Stimulated activated CD4-positive, alpha-beta T cell treated with anti-CD3 and anti-CD28 coated beads, Interleukin-2, amount 100 ng/mL, for 4 hours (primary cell): ENCODE measurements around the gene PLXNA2.

Experiments used
- DNase-seq: peaks from one replicate; pipeline ENCODE4 v3.0.0-alpha.2; 2020; ENCODE audit warnings: low read depth

PLXNA2 gene

DNA sequence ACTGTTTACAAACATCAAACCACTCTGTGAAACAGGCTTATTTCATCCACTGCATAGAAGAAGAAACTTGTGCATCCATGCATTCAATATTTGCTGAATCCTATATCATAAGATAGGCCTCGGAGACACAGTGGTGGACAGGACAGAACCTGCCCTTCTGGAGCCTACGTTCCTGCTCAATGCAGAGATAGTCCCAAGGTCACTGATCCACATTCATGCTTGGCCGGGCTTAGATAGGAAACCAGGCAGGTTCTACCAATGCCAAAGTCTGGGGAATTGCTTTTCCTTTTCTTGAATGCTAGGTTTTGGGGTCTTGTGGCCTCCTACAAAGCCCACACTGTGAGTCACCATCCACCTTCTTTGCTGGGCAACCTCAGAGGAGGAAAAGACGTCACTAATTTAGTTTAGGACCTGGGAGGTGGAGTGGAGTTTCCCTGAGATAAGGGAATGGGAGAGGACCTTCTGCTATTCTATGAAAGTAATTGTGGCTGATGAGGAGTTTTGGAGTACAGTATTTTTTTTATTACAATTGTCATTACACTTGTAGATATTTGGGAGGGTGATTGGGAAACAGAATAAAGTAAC is 233.6 kb downstream of the PLXNA2 start:
- no peak for DNase-seq

DNA sequence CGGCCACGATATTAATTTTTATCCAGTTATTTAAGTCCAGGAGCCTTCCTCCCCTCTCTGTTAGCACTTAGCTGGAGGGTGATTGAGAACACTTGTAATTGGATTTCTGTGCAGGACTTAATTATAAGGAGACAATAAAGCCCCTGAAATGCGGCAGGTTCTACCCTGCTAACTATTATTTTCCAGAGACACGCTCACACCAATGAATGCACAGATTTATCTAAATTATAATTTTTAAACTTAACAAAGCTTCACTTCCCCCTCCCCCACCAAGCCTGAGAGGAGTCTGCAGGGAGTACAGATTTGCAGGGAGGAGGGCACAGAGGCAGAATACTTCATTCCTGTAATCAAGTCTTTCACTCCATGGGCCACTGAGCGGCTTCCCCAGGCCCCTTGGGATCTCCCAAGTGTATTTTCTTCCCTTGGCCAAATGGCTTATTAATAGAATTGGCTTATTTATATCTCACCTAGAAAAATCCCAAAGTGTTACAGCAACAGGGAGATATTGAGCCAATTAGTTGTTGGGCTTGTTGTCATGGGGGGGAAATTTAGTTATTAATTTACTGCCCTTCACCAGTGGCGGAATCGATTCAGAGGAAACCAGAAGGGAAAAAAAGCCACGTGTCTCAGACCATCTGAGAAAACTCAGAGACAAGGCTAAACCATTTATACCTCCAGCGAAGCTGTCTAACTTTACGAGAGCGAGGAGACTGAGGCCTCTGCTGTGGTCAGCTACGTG is 234.3 kb downstream of the PLXNA2 start:
- DNase-seq: no peak

DNA sequence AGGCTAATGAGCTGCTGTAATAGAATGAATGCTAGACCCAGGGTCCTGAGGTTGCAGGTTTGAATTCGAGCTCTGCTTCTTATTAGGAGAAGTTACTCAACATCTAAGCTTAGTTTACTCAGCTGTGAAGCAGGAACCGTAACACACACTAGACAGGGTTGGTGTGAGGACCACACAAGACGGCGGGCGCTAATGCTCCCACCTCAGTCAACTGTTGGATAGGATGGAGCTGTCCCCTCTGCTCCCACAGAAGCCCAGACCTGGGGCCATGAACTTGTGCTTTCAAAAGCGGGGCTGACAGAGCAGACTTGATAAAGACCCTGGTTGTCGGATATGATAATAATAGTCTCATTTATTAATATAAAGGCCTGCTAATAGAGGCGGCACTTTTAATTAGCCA is 234.9 kb downstream of the PLXNA2 start:
- no peak for DNase-seq

DNA sequence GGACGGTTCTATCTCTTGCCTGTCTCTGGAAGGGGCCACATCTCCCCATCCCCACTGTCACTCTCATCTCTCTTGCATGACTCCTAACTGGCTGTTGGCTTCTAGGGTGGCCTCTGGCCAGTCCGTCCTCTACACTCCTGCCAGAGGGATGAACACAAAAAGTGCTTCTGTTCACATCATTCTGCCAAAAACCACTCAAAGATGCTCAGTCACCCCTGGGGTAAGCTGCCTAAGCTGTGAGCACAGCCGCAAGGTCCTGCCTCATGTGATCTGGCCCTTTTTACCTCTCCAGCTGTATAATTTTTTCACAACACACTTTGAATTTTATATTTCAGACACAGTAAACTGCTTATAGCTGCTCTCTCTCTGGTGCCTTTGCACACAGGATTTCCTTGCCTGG is 235.7 kb downstream of the PLXNA2 start:
- DNase-seq: no peak

DNA sequence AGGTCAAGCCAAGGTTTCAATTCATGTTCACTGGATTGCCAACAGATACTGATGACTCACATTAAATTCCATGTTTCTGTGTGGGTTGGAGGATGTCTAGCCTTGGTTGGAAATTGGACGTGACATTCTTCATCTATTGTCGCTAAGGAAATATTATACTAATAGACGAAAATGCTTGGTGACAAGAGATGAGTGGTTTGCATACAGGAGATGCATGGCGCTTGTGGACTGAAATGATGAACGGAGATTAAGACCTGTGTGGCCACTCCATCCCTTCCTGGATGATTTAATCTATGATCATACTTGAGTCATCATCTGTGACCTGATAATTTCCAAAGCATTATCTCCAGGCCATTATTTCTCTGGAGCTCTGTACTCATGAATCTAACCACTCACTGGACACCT is 236.2 kb downstream of the PLXNA2 start:
- DNase-seq: no peak

DNA sequence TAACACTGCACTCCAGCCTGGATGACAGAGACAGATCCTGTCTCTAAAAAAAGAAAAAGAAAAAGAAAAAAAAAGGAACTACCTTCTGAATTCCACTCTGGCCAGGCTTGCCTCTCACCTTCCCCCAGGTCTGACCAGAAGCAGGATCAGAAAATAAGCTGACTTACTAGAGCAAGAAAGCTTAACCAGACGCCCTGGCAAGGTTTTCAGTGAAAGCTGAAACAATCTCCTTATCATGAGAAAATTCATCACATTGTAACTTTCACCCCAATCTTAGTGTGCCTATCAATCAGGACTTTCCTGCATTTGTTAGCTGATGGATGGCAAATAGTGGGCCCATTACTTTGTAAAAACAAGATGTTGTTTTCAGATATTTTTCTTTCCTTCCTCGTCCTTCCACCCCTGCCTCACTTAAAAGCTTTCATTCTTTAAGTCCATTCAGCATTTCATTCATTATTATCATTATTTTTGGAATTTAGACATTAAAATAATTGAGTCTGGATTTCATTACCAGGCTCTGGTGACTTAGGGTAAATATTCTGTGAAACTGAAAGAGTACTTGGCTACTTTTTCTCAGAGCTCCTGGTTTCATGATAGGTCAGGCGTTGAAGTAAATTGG is 236.8 kb downstream of the PLXNA2 start:
- no peak for DNase-seq

DNA sequence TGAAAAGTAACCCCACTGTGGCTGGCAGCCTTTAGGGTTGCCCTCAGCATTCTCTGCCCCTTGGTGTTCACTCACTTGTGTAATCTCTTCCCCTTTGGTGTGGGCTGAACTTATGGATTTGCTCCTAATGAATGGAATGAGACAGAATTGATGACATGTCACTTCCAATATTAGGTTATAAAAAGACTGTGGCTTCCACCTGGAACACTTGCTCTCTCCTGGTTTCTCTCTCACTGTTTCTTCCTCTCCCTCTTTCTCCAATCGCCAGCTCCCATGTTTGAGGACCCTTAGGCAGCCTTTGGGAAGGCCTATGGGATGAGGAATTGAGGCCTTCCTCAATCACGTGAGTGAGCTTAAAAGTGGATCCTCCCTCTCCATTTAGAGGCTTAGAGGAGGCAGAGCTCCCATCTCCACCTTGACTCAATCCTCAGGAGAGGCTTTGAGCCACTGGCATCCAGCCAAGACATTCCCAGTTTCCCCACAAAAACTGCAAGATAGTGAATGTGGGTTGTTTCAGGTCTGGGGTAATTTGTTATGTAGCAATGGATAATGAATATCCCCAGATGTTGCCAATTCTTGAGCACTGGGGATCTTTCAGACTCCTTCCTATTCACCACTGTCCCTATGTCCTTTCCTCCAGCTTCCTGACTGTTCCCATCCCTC is 237.8 kb downstream of the PLXNA2 start:
- no peak for DNase-seq

DNA sequence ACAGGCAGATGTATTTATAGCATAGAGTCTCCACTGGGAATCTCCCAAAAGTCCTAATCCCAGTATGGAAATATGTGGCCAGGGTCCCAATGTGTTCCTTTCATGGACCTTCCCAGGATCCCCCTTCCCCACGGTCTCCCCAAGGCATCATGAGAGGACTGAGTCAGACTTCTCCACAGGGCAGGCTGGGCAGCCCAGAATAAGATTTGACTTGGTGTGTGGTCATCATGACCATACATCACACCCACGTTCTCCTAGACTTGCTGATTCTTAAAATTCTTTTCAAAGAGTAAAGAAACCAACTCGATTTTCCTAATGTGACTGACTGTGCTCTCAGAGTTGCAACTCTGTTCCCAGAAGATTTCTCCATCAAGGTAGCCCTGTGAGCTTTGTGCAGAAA is 239.3 kb downstream of the PLXNA2 start:
- DNase-seq: no peak

DNA sequence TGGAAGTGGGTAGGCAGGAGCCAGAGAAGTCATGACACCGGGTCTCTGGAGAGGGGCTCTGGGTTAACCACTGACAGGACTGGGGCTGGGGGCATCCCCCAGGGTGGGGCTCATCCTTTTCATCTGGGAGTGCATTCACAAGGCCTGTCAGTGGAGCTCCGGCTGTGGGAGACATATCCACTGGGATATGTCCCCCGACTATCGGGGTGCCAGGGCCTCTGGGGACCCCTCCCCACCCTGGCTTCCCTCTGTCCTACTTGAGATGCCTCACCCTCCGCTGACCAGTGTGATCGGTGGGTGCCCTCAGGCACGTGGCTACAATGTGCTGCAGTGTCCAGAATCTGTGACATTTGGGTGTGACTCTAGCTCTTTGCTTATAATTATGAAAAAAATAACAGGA is 240.9 kb downstream of the PLXNA2 start:
- DNase-seq: no peak

DNA sequence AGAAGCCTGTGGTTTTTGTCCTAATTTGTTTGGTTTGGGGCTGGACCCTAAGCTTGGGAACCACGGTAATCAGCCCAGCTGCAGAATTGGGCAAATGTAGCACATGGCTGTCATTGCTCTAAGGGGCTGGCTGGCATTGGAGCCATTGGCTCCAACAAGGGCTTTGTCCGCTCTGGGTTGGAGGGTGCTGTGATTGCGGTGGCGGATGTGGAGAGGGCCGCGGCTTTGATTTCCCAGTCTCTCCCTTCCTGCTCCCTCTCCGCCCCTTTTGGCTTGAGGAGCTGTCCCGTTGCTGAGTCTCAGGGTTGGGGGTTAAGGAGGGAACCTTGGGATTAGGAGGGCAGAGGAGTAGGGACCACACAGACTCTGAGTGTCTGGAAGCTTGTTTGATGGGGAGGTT is 241.5 kb downstream of the PLXNA2 start:
- DNase-seq: no peak

DNA sequence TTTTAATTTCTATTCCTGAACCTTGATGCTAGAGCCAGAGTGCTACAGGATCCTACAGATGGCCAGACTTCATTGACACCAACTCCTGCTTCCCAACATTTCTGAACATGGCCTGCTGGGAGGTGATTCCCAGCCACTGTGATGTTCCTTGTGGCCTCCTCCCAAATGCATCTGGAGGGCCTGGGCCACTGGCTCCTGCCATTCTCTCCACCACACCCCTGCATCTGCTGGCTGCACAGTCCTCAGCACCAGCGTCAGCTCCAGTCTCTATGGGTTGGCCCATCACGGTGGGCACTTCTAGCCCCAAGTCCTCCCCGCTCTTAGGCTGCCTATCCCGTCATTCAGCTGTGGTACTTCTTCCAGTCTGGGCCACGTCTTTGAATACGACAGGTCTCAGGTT is 242.1 kb downstream of the PLXNA2 start:
- no peak for DNase-seq

DNA sequence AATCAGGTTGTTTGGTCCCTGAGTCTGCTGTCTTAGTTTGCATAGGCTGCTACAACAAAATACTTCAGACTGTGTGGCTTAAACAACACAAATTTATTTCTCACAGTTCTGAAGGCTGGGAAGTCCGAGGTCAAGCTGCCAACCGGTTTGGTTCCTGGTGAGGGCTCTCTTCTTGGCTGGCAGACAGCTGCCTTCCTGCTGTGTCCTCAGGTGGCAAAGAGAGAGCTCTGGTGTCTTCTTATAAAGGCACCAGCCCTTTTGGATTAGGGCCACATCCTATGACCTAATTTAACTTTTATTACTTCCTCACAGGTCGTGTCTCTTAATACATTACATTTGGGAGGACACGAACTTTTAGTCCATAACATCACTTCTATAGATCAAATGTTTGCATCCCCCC is 243.7 kb downstream of the PLXNA2 start:
- no peak for DNase-seq

DNA sequence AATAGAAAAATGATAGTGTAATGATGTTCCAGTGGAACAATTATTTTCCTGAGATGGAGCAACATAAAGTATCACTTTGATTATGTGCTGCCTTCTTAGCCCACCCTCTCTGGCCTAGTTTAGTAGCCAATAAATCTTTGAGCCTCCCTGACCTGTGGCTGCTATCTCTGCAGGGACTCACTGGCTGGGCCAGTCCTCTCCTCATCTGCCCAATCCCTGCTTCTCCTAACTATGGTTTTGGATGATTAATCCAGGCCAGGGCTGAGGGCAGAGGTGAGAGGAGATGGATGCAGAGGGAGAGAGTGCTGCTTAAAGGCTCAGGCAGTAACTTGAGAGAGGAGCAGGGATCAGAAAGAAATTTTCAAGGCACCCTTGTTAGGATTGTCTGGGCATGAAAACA is 244.2 kb downstream of the PLXNA2 start:
- DNase-seq: no peak

DNA sequence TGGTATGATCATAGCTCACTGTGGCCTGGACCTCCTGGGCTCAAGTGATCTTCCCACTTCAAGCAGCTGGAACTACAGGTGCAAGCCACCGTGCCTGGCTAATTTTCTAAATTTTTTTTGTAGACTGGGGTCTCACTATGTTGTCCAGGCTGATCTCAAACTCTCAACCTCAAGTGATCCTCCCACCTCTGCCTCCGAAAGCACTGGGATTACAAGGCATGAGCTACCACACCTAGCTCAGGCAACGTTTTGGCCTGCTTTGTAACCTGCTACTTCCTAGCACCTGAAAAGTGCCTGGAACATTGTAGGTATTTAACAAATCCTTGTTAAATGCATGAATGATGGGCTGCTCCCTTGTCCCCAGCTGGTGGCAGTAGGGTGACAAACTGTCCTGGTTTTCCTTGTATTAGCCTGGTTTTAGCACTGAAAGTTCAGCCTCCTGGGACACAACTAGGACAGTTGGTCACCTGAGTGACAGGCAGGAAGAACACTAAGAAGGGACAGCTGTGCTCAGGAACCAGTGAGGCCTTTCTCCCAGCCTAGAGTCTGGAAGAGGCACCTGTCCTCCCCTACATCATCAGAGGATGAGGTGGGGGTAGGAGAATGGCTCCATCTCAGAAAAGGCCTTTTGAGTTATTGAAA is 244.8 kb downstream of the PLXNA2 start:
- DNase-seq: no peak

DNA sequence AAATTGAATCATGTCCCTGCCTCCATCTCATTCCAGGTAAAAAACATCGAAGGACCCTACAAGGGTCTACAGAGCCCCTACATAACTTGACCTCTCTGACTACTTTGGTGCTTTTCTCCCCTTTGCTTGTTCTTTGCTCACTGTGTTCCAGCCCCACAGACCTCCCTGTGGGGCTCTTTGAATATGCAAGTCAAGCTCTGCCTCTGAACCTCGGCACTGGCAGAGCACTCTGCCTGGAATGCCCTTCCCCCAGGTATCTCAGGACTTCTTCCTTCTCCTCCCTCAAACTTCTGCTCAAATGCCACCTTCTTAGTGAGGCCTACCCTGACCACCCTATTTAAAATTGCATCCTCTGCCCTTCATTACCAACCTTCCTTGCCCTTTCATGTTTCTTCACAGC is 245.5 kb downstream of the PLXNA2 start:
- no peak for DNase-seq

DNA sequence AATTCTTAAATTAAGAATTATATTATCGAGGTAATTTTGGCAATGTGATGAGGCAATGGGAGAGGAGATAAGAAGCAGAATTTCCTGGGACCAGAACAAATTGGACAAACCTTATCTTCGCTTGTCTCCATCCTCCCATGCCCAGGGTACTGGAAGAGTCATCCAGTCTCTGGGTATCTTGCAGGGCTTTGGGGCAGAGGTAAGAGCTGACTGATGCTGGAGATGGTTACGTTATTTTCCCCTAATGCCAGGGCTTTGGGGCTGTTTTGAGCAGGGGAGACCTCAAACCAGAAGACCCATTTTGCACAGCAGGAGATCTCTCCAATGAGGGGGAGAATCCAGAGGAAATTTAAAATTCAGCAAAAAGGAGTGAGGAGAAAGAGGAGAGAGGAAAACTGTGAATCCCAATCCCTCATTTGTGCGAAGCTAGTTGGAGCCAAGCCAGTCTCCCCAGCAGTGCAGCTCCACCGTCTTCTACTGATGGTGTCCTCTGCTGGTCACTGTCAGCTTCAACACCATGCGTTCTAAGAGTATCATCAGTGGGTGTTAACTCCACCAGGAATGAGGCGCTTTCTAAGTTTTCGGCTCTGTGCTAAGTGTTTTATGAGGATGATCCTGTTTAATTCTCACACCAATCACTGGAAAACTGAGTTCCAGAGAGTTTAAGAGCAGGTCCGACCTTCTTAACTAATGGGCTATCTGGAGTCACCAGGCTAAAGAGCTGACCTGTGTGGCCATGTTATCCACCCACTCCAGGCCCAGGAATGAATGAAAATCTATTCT is 246.5 kb downstream of the PLXNA2 start:
- peak; percentile 9 for DNase-seq

DNA sequence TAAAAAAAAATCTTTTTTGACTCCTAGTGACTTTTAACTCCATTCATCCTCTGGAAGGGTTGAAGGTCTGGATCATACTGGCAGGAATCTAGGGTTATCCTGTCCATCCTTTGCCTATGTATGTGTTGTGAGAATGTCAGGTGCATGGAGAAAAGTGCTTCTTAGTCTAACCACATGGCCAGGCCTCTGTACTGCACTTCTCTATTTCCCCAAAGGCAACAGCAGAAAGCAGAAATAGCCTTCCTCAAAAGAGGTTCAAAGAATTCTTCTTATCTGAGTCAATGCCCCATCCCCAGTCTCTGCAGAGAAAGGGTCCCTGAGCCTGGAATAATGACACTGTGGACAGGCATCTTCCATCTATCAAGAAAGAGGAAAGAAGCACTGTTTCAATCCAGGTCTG is 247.5 kb downstream of the PLXNA2 start:
- no peak for DNase-seq

DNA sequence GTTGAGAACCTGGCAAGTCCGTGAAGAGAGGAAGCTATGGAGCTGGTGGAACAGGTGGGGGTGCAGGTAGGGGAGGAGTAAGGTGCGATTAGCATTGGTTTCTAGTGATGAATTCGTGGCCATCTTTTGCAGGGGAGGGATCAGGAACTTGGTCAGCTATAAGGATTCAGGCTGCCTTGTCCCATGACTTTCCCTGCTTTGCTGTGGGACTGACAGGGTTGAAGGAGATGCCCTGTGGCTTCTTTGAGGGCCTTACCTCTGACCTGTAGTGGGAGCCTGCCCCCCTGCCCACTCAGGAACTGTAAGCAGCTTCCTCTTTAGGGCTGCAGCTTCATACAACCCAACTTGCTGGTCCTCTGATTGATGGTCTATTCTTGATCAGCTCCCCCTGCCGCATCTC is 248.6 kb downstream of the PLXNA2 start:
- DNase-seq: no peak

DNA sequence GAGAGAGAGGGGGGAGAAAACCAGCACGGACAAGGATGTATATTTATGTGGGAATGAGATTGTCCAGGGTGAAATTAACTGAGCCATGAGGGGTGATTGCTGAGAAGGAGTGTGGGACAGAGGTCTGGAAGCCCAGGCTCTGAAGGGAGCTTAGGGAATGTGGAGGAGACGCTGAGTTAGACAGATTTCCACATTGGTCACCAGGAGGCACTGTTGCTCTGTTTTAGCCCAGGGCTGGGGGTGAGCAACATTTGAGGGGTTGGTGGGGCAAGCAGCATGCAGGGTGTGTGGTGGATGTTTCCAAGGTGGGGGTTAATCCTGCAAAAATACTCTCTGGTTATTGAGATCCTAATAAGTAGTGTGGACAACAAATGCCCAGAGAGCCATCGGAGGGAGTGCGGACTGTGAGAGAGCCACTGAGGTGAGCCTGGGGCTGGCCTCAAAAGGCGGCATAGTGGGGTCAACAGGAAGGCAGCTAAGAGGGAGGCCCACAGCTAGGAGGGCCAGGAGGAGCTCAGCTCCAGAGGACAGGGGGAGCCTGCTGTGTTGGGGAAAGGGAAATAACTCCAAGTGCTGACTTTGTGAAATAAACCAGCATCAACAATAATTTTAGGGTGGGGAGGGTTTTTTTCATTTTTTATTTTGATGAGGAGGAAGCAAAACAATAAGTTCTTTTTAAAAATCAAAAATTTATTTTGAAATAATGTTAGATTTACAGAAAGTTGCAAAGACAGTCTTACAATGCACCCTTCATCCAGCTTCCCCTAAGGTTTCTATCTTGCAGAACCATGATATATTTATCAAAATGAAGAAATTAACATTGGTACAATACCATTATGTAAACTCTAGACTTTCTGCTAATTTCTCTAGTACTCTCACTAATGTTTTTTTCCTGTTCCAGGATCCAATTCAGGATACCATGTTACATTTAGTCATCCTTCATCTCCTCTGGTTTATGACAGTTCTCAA is 250.4 kb downstream of the PLXNA2 start:
- DNase-seq: no peak

DNA sequence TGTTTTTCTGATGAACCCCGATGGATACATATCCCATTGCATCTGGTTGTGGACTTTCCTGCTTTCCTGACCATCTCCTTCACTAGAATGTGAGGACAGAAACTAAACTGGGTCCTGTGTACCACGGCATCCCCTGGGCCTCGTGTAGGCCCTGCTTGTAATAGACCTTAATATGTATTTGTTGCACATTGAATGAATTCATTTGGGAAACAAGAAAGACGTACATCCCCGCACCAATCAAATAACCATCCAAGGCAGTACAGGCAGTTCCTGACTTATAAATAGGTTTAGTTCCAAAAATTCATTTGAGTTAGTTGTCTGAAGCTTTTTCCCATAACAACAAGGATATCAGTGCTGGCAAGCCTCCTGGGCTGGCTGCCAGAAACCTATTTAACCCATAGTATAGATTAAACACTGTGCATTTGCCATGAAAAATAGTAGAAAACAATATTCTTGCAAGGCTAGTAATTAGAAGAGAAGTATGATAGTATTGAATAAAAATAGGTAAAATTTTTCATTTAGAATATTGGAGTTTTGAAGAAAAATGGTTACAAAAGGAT is 251.4 kb downstream of the PLXNA2 start:
- DNase-seq: no peak
